AG09309 (cell line): ENCODE results near the gene NRTN.

Experiments
- DNase-seq: peaks from one replicate; pipeline ENCODE4 v3.0.0-alpha.2; 2010; ENCODE audit warnings: low read depth
- H3K4me3 ChIP-seq: 2 replicates; pipeline ENCODE4 v1.5.1; 2011; ENCODE audit warnings: mild to moderate bottlenecking, low read depth, low read length, moderate library complexity; ENCODE audit not compliant: control insufficient read depth
- TF ChIP-seq, protein P1 (sequence below): IDR thresholded peaks from 2 replicates; pipeline ENCODE4 v1.5.1; 2011; ENCODE audit warnings: mild to moderate bottlenecking, low read depth, low read length, inconsistent platforms; ENCODE audit not compliant: insufficient read depth, control insufficient read depth; ENCODE audit errors: missing control alignments

NRTN gene

GRCh38 chr19:5804516-5805461 lies at the start of gene NRTN:
NRTN (plus strand) TSS chr19:5805067; CDS start chr19:5824166, 19,099 bp downstream.
- H3K4me3 ChIP-seq = peak within 1 kb of the TSS; percentile 40
- TF ChIP-seq, protein P1, sequence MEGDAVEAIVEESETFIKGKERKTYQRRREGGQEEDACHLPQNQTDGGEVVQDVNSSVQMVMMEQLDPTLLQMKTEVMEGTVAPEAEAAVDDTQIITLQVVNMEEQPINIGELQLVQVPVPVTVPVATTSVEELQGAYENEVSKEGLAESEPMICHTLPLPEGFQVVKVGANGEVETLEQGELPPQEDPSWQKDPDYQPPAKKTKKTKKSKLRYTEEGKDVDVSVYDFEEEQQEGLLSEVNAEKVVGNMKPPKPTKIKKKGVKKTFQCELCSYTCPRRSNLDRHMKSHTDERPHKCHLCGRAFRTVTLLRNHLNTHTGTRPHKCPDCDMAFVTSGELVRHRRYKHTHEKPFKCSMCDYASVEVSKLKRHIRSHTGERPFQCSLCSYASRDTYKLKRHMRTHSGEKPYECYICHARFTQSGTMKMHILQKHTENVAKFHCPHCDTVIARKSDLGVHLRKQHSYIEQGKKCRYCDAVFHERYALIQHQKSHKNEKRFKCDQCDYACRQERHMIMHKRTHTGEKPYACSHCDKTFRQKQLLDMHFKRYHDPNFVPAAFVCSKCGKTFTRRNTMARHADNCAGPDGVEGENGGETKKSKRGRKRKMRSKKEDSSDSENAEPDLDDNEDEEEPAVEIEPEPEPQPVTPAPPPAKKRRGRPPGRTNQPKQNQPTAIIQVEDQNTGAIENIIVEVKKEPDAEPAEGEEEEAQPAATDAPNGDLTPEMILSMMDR = no peak
- DNase-seq = no peak

DNA sequence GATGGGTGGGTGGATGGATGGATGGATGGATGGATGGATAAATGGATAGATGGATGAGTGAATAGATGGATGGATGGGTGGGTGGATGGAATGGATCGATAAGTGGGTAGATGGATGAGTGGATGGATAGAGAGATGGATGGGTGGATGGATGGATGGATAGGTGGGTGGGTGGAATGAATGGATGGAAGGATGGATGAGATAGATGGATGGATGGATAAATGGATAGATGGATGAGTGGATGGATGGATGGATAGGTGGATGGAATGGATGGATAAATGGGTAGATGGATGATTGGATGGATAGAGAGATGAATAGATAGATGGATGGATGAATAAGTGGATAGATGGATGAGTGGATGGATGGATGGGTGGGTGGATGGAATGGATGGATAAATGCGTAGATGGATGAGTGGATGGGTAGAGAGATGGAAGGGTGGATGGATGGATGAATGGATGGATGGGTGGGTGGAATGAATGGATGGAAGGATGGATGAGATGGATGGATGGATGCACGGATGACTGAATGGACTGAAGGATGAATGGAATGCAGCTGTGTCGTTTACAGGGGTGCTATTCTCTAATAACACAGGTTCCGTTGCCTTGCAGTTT lies 42.2 kb upstream of the NRTN start:
- no peak for DNase-seq

DNA sequence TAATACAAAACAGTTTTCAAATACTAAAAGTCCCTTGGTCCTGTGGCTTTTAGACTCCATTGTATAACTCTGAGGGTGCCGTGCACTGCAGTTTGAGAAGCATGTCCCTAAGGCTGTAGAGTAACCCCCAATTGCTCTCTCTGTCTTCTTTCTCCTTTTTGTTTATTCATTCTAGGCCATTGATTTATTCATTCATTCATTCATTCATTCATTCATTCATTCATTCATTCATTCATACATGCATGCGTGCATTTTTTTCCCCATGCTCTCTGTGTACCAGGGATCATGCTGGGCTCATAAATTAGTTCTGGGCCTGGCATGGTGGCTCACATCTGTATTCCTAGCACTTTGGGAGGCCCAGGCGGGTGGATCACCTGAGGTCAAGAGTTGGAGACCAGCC lies 39.6 kb upstream of the NRTN start:
- DNase-seq = no peak
- TF ChIP-seq, protein P1 = no peak
- H3K4me3 ChIP-seq = no peak overlapping the region

More for the DNA sequence above, 42.2 kb upstream of the NRTN start:
- no peak overlapping the region for H3K4me3 ChIP-seq
- TF ChIP-seq, protein P1 = no peak

- no peak for DNase-seq
- TF ChIP-seq, protein P1 = no peak
- H3K4me3 ChIP-seq = no peak overlapping the region
Measured at GRCh38 chr19:5767949-5768348, 36.9 kb upstream of the NRTN start.

DNA sequence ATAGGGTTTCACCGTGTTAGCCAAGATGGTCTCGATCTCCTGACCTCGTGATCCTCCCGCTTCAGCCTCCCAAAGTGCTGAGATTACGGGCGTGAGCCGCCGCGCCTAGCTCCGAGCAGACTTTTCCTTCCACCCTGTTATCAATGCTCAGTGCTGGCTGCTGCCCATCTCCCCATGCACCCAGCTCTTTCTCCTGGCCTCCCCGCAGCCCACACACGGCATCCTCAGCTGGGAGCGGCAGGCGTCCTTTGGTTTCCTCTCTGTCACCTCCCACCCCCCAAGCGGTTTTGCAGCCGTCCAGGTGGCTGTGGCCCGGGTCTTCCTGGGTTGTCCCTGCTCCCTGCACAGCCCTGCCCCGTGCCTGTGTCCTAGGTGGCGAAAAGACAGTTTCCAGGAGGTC lies 32.5 kb upstream of the NRTN start:
- DNase-seq = no peak
- TF ChIP-seq, protein P1 = no peak
- H3K4me3 ChIP-seq = no peak overlapping the region

GRCh38 chr19:5773276-5773675 lies 31.6 kb upstream of the NRTN start:
- no peak overlapping the region for H3K4me3 ChIP-seq
- no peak for DNase-seq
- TF ChIP-seq, protein P1 = no peak
